Endothelial cell of umbilical vein (primary cell): ENCODE data around the gene PXT1.
"Not testable (repeated sequence)": the region's sequence is repeated elsewhere in the genome, so short reads cannot be mapped to it uniquely, and the experiment has no call there.

ENCODE experiments used
- EZH2 ChIP-seq: IDR thresholded peaks from 2 replicates; pipeline ENCODE4 v1.6.1; 2012; ENCODE audit warnings: borderline replicate concordance, low read depth, mild to moderate bottlenecking, moderate library complexity, low read length, inconsistent platforms; ENCODE audit not compliant: severe bottlenecking
- MYC ChIP-seq: IDR thresholded peaks from one replicate; pipeline ENCODE4 v1.6.1; 2011; ENCODE audit warnings: mild to moderate bottlenecking, low read depth, low read length
- POLR2A ChIP-seq: IDR thresholded peaks from 2 replicates; pipeline ENCODE4 v1.6.1; 2012; ENCODE audit warnings: low read depth, mild to moderate bottlenecking, control low read depth, low read length
- POLR2AphosphoS5 ChIP-seq: IDR thresholded peaks from 2 replicates; pipeline ENCODE4 v1.6.1; 2012; ENCODE audit warnings: low read depth, mild to moderate bottlenecking, control low read depth, low read length, moderate library complexity; ENCODE audit not compliant: insufficient read depth
- TF ChIP-seq, protein P1 (sequence below), 2 donors: IDR thresholded peaks; 1 replicate in 1 of 2; 2 replicates in 1 of 2; pipeline ENCODE4 v1.5.1; 2011; ENCODE audit warnings: low read length in 2 of 2, mild to moderate bottlenecking in 2 of 2, moderate library complexity in 2 of 2, control low read depth in 1 of 2, inconsistent platforms in 1 of 2, low read depth in 1 of 2; ENCODE audit not compliant: insufficient read depth in 1 of 2; ENCODE audit errors: extremely low read depth in 1 of 2
- TF ChIP-seq, protein P2 (sequence below): IDR thresholded peaks from 2 replicates; pipeline ENCODE4 v1.6.1; 2011; ENCODE audit not compliant: insufficient read depth, insufficient read length

DNA sequence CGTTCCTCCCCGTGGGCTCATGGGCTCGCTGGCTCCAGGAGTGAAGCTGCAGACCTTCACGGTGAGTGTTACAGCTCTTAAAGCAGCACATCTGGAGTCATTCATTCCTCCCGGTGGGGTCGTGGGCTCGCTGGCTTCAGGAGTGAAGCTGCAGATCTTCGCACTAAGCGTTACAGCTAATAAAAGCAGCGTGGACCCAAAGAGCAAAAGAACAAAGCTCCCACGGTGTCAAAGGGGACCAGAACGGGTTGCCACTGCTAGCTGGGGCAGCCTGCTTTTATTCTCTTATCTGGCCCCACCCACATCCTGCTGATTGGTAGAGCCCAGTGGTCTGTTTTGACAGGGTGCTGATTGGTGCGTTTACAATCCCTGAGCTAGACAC, 79.3 kb downstream of the PXT1 start:
- not testable (repeated sequence) for TF ChIP-seq POLR2AphosphoS5, POLR2A, MYC, EZH2
- TF ChIP-seq, protein P1, sequence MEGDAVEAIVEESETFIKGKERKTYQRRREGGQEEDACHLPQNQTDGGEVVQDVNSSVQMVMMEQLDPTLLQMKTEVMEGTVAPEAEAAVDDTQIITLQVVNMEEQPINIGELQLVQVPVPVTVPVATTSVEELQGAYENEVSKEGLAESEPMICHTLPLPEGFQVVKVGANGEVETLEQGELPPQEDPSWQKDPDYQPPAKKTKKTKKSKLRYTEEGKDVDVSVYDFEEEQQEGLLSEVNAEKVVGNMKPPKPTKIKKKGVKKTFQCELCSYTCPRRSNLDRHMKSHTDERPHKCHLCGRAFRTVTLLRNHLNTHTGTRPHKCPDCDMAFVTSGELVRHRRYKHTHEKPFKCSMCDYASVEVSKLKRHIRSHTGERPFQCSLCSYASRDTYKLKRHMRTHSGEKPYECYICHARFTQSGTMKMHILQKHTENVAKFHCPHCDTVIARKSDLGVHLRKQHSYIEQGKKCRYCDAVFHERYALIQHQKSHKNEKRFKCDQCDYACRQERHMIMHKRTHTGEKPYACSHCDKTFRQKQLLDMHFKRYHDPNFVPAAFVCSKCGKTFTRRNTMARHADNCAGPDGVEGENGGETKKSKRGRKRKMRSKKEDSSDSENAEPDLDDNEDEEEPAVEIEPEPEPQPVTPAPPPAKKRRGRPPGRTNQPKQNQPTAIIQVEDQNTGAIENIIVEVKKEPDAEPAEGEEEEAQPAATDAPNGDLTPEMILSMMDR (IDR thresholded peaks at IDR 0.05; ENCODE audit: extremely low read depth in 1 of 2, insufficient read depth in 1 of 2, low read depth in 1 of 2, low read length in 2 of 2) = not testable (repeated sequence)
- TF ChIP-seq, protein P2, sequence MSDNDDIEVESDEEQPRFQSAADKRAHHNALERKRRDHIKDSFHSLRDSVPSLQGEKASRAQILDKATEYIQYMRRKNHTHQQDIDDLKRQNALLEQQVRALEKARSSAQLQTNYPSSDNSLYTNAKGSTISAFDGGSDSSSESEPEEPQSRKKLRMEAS = not testable (repeated sequence)
